ENCODE results near the gene WDR73.

GRCh38 chr15:84659904-84660781, 6.1 kb upstream of the WDR73 start:
- TF ChIP-seq CTCF (IDR thresholded peaks at IDR 0.05) = no peak
- no peak for TF ChIP-seq POLR2A (IDR thresholded peaks at IDR 0.05; ENCODE audit: low read length)
- no peak for TF ChIP-seq REST (IDR thresholded peaks at IDR 0.05)
- no peak for TF ChIP-seq HMGXB4 (CRISPR knock-in tag; IDR thresholded peaks at IDR 0.05; ENCODE audit: borderline replicate concordance)
- no peak for TF ChIP-seq RCOR1 (IDR thresholded peaks at IDR 0.05; ENCODE audit: low read depth, low read length)
- no peak for TF ChIP-seq KDM1A (IDR thresholded peaks at IDR 0.05; ENCODE audit: low read depth)
- no peak for TF ChIP-seq MYC (IDR thresholded peaks at IDR 0.05; ENCODE audit: borderline replicate concordance, low read length)
- no peak for TF ChIP-seq EP300 (IDR thresholded peaks at IDR 0.05)
